GM12892 (cell line): ENCODE measurements around the gene CDC42EP4.
"Not testable (repeated sequence)": the region's sequence is repeated elsewhere in the genome, so short reads cannot be mapped to it uniquely, and the experiment has no call there.

Experiments
- POLR2A ChIP-seq: IDR thresholded peaks from 2 replicates; pipeline ENCODE4 v1.6.1; 2011; ENCODE audit warnings: low read depth, low read length, control low read depth
- POLR2AphosphoS5 ChIP-seq: IDR thresholded peaks from 2 replicates; pipeline ENCODE4 v1.6.1; 2011; ENCODE audit warnings: low read depth, low read length, control low read depth

DNA sequence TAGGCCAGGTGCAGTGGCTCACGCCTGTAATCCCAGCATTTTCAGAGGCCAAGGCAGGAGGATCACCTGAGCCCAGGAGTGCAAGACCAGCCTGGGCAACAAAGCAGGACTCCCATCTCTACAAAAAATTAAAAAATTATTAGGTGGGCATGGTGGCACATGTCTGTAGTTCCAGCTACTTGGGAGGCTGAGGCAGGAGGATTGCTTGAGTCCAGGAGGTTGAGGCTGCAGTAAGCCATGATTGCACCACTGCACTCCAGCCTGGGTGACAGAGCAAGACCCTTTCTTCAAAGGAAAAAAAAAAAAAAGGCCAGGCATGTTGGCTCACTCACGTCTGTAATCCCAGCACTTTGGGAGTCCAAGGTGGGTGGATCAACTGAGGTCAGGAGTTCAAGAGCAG lies 47.4 kb downstream of the CDC42EP4 start:
- TF ChIP-seq POLR2A, POLR2AphosphoS5: not testable (repeated sequence)
